Measurements from ENCODE around the gene CMPK2.

GRCh38 chr2:6877402-6878304 lies 11.9 kb upstream of the CMPK2 start, which contains the start of gene RSAD2:
- TF ChIP-seq EZH2 (IDR thresholded peaks at IDR 0.05; ENCODE audit: borderline replicate concordance, low read depth, low read length, severe bottlenecking) (no peak), CTCF (IDR thresholded peaks at IDR 0.05; ENCODE audit: borderline replicate concordance, extremely low read depth, low read length, poor library complexity, severe bottlenecking) (peak; percentile 38)
